AG09309 (cell line): ENCODE measurements around the gene IWS1.

Experiments
- DNase-seq: peaks from one replicate; pipeline ENCODE4 v3.0.0-alpha.2; 2010; ENCODE audit warnings: low read depth
- H3K4me3 ChIP-seq: 2 replicates; pipeline ENCODE4 v1.5.1; 2011; ENCODE audit warnings: mild to moderate bottlenecking, low read depth, low read length, moderate library complexity; ENCODE audit not compliant: control insufficient read depth
- CTCF ChIP-seq: IDR thresholded peaks from 2 replicates; pipeline ENCODE4 v1.5.1; 2011; ENCODE audit warnings: mild to moderate bottlenecking, low read depth, low read length, inconsistent platforms; ENCODE audit not compliant: insufficient read depth, control insufficient read depth; ENCODE audit errors: missing control alignments

Gene IWS1

GRCh38 chr2:127485051-127485693 lies 41.1 kb downstream of the IWS1 start:
- no peak for DNase-seq
- no peak overlapping the region for H3K4me3 ChIP-seq
- no peak for TF ChIP-seq CTCF

GRCh38 chr2:127482031-127482430 lies 44.3 kb downstream of the IWS1 start:
- no peak for DNase-seq
- no peak for TF ChIP-seq CTCF

GRCh38 chr2:127479866-127480743 lies 46.2 kb downstream of the IWS1 start:
- TF ChIP-seq CTCF = no peak
- H3K4me3 ChIP-seq = no peak overlapping the region
- no peak for DNase-seq

More at GRCh38 chr2:127482031-127482430, 44.3 kb downstream of the IWS1 start:
- H3K4me3 ChIP-seq = no peak overlapping the region

- DNase-seq = peak; percentile 39
Measured at GRCh38 chr2:127479219-127479825, 47.0 kb downstream of the IWS1 start.

GRCh38 chr2:127475788-127476187 lies 50.5 kb downstream of the IWS1 start:
- no peak overlapping the region for H3K4me3 ChIP-seq
- no peak for TF ChIP-seq CTCF
- DNase-seq = no peak

More at GRCh38 chr2:127479219-127479825, 47.0 kb downstream of the IWS1 start:
- TF ChIP-seq CTCF = peak; percentile 65
- no peak overlapping the region for H3K4me3 ChIP-seq

- H3K4me3 ChIP-seq = no peak overlapping the region
- no peak for DNase-seq
- TF ChIP-seq CTCF = no peak
Measured at GRCh38 chr2:127472268-127472667, 54.0 kb downstream of the IWS1 start.
